K562 treated with DMSO at 1 percent for 48 hours (cell line): ENCODE results near the gene NUDT16. TPM values are rescaled to one million over a fixed set of nuclear protein-coding genes. Genes with fewer than 3 reads are reported as not detected.

Experiments used
- total RNA-seq: library from RNA; unstranded; fragments of 300-600 nt; gene quantifications from 2 replicates; pipeline ENCODE4 v1.2.3, GENCODE V29; 2022; ENCODE audit warnings: low replicate concordance; ENCODE audit errors: extremely low read depth

Gene NUDT16
- not detected in 2 replicates for total RNA-seq

DNA sequence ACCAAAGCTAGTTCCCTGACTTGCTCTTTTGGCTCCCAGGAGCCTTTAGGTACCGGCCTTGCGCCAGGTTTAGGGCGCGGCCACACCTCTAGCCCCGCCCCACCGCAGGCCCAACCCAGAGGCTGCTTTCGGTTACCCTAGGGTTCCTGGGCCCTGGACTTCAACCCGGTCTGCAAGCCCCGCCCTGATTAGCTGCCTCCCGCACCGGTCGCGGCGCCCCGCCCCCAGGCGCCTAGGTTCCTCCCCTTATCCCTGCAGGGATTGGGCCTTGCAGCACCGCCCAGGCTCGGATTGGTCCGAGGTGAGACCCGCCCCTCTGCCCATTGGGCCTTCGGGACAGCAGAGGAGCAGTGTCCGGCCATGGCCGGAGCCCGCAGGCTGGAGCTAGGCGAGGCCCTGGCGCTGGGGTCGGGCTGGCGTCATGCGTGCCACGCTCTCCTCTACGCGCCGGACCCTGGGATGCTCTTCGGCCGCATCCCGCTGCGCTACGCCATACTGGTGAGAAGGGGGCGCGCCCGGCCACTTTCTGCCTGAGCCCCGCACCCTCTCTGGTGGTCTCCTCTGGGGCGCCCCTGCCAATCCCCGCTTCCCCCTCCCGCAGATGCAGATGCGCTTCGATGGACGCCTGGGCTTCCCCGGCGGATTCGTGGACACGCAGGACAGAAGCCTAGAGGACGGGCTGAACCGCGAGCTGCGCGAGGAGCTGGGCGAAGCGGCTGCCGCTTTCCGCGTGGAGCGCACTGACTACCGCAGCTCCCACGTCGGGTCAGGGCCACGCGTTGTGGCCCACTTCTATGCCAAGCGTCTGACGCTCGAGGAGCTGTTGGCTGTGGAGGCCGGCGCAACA is at the start of gene NUDT16:
Gene NUDT16, plus strand, starts transcription at position 330 of the 847 bp plus-strand sequence. Its CDS starts 31 bp downstream, at position 361.

Other genes starting within 250 kb of the NUDT16 start
- gene MRPL3, start 121.2 kb downstream of the NUDT16 start, total RNA-seq, result not detected in 2 replicates